ENCODE measurements around the gene MAPK13.

MAPK13 gene

GRCh38 chr6:36139991-36140710, 9.8 kb downstream of the MAPK13 start:
- in situ Hi-C loops (cut with MboI; ENCODE audit: low pct_unique_long_range_greater_than_20kb, low sequenced_read_pairs): no loop called here
- DNase-seq: no peak

- no peak for DNase-seq
- in situ Hi-C loops (cut with MboI; ENCODE audit: low pct_unique_long_range_greater_than_20kb, low sequenced_read_pairs): no loop called here
Measured at GRCh38 chr6:36141091-36141490, 10.8 kb downstream of the MAPK13 start.

DNA sequence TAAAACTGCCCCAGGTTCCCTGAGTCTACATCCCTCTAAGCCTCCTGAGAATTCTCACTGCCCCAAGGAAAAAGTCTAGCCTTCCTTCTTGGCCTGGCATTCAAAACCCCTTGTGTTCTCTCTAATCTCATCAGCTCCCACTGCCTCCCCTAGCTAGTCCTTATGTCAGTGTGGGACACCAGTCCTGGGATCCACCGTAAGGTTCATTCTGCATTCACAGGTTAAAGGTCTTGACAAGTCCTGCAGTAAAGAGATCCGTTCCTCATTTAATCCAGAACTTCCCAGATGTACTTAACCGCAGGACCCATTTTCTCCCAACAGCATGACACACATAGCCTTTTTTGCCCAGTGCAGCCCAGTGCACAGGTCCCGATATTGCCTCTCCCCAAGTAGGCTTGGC, 11.6 kb downstream of the MAPK13 start:
- no peak for DNase-seq
- in situ Hi-C loops (cut with MboI; ENCODE audit: low pct_unique_long_range_greater_than_20kb, low sequenced_read_pairs): no loop called here

DNA sequence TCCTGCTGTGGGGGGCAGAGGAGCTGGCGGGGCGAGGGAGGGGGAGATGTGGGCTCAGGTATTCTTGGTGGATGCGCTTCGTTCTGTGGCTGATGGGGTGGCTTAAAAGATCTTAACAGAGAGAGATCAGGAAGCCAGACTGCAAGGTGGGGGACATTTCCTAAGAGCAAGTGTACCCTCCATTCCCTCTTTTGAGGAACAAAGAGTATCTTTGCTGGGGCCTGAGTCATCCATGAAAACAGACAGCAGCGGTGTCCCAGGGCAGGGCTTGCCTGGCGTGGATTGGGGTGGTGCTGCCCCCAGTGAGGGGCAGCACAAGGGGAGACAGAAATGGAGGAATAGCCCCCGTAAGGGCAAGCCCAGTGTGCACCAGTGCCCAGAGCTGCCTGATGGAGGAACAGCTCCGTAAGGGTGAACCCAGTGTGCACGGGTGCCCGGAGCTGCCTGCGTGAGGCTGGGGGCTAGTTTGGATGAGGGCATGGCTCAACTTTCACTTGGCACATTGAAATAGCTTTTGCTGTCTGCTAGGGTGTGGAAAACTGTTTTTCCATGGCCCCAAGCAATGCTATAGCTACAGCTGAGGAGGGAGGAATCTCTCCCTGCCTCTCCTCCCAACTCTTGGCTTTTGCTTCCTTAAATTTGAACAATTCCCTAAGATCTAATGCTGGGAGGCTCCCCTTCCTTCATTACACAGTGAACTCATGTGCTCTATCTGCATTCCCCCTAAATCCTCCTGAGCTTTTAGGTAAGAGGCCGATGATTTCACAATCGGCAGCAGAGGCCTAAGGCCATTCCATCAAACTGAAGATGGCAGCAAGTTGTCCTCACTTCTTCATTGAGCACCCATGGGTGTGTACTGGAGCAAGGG, 12.9 kb downstream of the MAPK13 start:
- in situ Hi-C loops (cut with MboI; ENCODE audit: low pct_unique_long_range_greater_than_20kb, low sequenced_read_pairs): no loop called here
- no peak for DNase-seq

DNA sequence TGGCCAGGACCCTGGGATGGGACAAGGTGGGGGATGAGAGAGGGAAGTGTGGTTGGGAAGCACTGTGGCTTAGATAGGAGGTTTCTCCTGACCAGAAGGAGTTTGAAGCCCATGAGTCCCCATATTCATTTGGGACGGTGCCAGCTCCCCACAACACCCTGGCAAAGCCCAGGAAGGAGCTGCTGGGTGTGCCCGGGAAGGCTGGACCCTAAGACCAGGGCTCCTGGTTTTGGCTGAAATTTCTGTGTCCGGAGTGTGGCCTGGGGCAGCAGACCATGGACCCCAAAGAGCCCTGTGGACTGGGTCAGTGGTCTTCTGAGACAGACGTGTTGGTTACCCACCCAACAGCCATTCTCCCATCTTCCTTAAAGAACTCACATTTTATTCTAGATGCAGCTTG, 15.2 kb downstream of the MAPK13 start:
- in situ Hi-C loops (cut with MboI; ENCODE audit: low pct_unique_long_range_greater_than_20kb, low sequenced_read_pairs): no loop called here
- no peak for DNase-seq

- no peak for DNase-seq
- in situ Hi-C loops (cut with MboI; ENCODE audit: low pct_unique_long_range_greater_than_20kb, low sequenced_read_pairs): no loop called here
Measured at GRCh38 chr6:36147294-36147693, 17.0 kb downstream of the MAPK13 start.

GRCh38 chr6:36149476-36149875, 19.2 kb downstream of the MAPK13 start:
- DNase-seq: no peak
- in situ Hi-C loops (cut with MboI; ENCODE audit: low pct_unique_long_range_greater_than_20kb, low sequenced_read_pairs): no loop called here

DNA sequence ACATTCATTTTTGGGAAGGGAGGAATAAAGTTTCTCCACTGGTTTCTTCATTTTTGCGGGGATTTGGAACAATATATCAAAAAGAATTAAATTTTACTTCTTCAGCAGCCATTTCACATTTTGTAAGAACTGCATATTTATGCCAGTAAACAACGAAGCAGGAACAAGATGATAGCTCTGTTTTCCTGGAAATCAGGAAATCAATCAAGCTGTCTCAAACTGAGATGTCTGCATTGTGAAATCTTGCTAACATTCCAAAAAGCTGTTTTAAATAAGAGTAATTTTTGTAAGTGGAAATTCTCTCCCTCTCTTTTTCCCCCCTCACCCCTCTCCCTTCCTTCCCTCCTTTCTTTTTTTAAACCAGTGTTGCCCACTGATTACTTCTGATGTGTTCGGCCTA, 20.0 kb downstream of the MAPK13 start:
- in situ Hi-C loops (cut with MboI; ENCODE audit: low pct_unique_long_range_greater_than_20kb, low sequenced_read_pairs): no loop called here
- no peak for DNase-seq

- DNase-seq: no peak
- in situ Hi-C loops (cut with MboI; ENCODE audit: low pct_unique_long_range_greater_than_20kb, low sequenced_read_pairs): no loop called here
Measured at GRCh38 chr6:36154286-36154685, 24.0 kb downstream of the MAPK13 start.

DNA sequence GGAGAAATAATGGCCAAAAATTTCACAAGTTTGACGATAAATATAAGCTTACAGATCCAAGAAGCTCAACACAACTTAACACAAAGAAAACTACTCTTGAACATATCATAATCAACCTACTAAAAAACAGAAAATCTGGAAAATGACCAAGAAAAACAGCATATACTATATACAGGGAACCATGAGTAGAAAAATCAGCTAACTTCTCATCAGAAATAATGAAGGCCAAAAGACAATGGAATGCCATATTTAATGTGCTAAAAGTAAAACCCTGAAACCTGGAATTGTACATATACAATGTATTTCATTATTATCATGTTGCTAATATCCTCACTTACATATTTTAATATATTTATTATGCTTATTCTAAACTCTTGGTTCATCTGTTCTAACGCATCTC, 25.3 kb downstream of the MAPK13 start:
- no peak for DNase-seq
- in situ Hi-C loops (cut with MboI; ENCODE audit: low pct_unique_long_range_greater_than_20kb, low sequenced_read_pairs): no loop called here

DNA sequence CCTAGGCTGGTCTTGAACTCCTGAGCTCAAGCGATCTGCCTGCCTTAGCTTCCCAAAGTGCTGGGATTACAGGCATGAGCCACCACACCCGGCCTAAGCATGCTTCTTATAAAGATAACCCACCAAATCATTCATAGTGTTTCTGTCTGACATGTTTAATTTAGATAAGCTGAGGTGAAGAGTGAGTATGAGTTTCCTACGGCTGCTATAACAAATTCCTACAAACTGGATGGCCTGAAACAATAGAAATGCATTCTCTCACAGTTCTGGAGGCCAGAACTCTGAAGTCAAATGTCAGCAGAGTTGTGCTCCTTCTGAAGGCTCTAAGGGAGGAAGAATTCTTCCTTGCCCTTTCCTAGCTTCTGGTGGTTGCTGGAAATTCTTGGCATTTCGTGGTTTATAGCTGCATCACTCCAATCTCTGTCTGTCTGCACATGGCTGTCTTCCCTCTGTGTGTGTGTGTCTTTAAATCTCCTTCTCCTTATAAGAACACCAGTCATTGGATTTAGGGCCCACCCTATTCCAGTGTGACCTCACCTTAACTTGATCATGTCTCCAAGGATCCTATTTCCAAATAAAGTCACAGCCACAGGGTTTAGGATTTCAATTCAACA, 29.9 kb downstream of the MAPK13 start:
- in situ Hi-C loops (cut with MboI; ENCODE audit: low pct_unique_long_range_greater_than_20kb, low sequenced_read_pairs): no loop called here
- no peak for DNase-seq

DNA sequence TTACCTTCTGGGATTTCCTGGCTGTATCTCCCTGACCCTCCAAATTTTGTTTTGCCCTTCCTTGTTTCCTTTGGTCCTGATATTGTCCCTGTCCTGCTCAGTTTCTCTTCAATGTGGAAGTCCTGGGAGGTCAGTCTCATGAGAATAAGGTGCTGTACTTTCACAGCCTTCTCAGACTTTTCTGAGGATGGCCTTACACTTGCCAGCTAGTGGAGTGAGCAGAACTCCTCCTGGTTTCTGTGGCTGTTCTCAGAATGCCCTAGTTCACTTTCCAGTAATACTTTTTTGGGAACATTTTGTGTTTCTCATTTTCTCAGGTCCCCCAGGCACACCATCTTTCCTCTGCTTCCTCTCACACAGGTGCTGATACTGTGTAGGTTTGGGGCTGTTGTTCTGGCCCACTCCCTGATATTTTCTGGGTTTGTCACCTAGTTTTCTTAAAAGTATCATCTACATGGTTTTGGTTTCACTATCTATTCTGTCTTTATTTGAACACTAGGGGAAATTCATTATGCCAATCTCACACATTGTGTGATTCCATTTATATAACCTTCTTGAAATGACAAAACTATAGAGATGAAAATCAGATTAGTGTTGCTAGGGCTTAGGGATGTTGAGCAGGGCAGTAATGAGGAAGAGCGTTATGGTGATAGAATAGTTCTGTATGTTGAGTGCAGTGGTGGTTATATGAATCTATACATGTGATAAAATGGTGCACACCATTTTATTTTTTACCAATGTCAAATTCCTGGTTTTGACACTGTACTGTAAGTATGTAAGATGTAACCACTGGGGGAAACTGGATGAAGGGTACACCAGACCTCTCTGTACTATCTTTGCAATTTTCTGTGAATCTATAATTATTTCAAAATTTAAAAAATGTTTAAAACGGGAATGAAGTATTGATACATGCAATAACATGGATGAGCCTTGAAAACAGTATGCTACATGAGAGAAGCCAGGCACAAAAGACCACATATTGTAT, 39.0 kb downstream of the MAPK13 start:
- in situ Hi-C loops (cut with MboI; ENCODE audit: low pct_unique_long_range_greater_than_20kb, low sequenced_read_pairs): no loop called here

GRCh38 chr6:36170704-36171103, 40.4 kb downstream of the MAPK13 start:
- no peak for DNase-seq
- in situ Hi-C loops (cut with MboI; ENCODE audit: low pct_unique_long_range_greater_than_20kb, low sequenced_read_pairs): no loop called here

More for the DNA sequence above, 39.0 kb downstream of the MAPK13 start:
- DNase-seq: no peak

DNA sequence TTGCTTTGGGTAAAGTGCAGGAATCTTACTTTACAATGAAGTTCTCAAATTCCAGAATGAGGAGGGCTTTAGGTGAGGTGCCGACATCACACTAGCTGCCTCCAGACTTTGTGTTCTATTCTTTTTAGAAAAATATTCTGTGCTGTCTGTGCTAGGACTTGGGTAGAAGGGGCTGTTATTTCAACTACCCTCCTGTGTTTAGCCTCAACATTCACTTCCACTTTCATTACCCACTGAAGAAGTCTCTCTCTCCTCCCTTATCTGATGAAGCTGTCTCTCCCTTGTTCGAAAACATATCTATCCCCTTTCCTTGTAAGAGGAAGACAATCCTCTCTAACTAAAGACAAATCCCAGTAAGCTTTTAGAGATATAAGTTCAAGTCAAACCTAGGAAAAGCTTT, 41.3 kb downstream of the MAPK13 start:
- DNase-seq: no peak
- in situ Hi-C loops (cut with MboI; ENCODE audit: low pct_unique_long_range_greater_than_20kb, low sequenced_read_pairs): no loop called here

- no peak for DNase-seq
- in situ Hi-C loops (cut with MboI; ENCODE audit: low pct_unique_long_range_greater_than_20kb, low sequenced_read_pairs): no loop called here
Measured at GRCh38 chr6:36177166-36177565, 46.9 kb downstream of the MAPK13 start.

DNA sequence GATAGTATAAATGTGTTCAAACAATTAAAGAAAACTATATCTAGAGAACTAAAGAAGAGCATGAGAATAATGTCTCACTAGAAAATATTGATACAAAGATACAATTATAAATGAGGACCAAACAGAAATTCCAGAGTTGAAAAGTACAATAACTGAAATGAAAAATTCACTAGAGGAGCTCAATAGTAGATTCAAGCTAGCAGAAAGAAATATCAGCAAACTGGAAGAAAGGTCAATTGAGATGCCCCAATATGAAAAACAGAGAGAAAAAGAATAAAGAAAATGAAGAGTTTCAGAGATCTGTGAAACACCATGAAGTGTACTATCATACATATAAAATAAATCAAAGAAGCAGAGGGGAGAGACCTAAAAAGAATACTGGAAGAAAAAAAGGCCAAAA, 48.2 kb downstream of the MAPK13 start:
- in situ Hi-C loops (cut with MboI; ENCODE audit: low pct_unique_long_range_greater_than_20kb, low sequenced_read_pairs): no loop called here
- DNase-seq: no peak

DNA sequence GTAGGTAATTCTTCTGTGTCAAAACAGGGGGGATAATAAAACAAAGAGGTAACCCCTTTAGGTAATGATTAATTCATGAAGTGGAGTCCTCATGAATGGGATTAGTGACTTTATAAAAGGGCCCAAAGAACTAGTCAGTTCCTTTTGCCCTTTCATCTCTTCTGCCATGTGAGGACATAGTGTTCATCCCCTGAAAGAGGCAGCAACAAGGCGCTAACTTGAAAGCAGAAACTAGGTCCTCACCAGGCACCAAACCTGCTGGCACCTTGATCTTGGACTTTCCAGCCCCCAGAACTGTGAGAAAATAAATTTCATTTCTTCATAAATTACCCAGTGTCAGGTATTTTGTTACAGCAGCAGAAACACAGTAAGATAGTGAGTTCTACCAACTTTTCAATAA, 49.8 kb downstream of the MAPK13 start:
- in situ Hi-C loops (cut with MboI; ENCODE audit: low pct_unique_long_range_greater_than_20kb, low sequenced_read_pairs): no loop called here
- no peak for DNase-seq

- in situ Hi-C loops (cut with MboI; ENCODE audit: low pct_unique_long_range_greater_than_20kb, low sequenced_read_pairs): no loop called here
- no peak for DNase-seq
Measured at GRCh38 chr6:36184311-36184710, 54.0 kb downstream of the MAPK13 start.

DNA sequence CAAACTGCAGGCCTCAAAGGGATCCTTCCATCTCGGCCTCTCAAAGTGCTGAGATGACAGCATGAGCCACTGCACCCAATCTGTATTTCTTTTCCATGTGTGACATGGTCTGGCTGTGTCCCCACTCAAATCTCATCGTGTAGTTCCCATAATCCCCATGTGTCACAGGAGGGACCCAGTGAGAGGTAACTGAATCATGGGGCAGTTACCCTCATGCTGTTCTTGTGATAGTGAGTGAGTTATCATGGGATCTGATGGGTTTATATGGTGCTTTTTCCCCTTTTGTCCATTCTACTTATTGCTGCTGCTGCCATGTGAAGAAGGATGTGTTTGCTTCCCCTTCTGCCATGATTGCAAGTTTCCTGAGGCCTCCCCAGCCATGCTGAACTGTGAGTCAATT, 55.9 kb downstream of the MAPK13 start:
- no peak for DNase-seq
- in situ Hi-C loops (cut with MboI; ENCODE audit: low pct_unique_long_range_greater_than_20kb, low sequenced_read_pairs): no loop called here

Measured in KBM-7 (cell line).